Right lobe of liver (tissue), 4 donors: ENCODE measurements around the gene ACBD6.

Experiments
- POLR2A ChIP-seq: fragments of 450-650 bp; IDR thresholded peaks from one replicate; pipeline ENCODE4 v1.6.1; 2017; ENCODE audit warnings: antibody characterized with exemption, mild to moderate bottlenecking
- TF ChIP-seq, protein P1 (sequence below), 4 donors: fragments of 200-600 bp in 3 of 4; fragments of 450-650 bp in 1 of 4; IDR thresholded peaks; one replicate each; pipeline versions ENCODE4 v1.5.1 to v1.8.0; 2016 to 2022; ENCODE audit warnings: antibody characterized with exemption in 4 of 4, mild to moderate bottlenecking in 2 of 4
- donor health status: DM: no; HTN: no; CAD: no.
- donor health status: DM: no; HTN: no; CAD: no.
- donor health status: DM: no; HTN: yes; CAD: no.

DNA sequence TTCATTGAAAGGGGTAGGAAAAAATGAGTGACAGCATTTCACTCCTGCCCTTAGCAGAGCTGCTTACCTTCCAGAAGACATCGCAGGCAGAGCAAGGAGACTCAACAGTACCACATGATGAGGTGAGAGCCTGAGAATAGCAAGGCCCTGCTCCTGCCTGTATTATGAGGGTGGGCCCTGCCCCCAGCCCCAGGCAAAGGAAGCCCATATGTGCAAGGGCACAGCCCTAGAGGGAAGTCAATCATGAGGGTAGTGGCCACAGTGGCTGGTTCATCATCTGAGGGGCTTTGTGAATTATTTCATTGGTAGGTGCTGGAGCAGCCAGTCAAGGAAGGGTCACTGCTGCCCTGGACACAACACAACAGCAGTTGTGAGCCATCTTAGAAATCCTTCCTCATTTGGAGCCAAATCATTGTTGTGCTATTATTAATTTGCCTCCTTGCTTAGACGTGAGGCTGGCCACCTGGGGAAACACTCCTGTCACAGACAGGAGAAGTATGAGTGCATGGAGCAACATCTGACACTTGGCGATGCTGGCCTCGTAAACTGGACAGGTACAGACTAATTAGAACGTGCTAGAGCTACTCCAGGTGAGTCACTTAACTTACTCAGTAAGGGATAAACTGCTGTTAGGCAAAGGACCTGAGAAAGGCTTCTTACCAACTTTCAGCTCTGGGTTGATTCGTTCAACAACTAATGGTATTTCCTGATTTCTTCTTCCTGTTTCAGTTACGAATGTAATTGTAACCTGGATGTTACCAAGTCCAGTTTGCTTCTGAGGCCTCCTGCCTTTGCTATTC lies 22.7 kb upstream of the ACBD6 start:
- TF ChIP-seq, protein P1, sequence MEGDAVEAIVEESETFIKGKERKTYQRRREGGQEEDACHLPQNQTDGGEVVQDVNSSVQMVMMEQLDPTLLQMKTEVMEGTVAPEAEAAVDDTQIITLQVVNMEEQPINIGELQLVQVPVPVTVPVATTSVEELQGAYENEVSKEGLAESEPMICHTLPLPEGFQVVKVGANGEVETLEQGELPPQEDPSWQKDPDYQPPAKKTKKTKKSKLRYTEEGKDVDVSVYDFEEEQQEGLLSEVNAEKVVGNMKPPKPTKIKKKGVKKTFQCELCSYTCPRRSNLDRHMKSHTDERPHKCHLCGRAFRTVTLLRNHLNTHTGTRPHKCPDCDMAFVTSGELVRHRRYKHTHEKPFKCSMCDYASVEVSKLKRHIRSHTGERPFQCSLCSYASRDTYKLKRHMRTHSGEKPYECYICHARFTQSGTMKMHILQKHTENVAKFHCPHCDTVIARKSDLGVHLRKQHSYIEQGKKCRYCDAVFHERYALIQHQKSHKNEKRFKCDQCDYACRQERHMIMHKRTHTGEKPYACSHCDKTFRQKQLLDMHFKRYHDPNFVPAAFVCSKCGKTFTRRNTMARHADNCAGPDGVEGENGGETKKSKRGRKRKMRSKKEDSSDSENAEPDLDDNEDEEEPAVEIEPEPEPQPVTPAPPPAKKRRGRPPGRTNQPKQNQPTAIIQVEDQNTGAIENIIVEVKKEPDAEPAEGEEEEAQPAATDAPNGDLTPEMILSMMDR (IDR thresholded peaks at IDR 0.05), result no peak
- no peak for TF ChIP-seq POLR2A
